Measurements from ENCODE around the gene NTM.

- TF ChIP-seq CTCF (IDR thresholded peaks at IDR 0.05) (no peak), POLR2A (IDR thresholded peaks at IDR 0.05) (no peak), EP300 (IDR thresholded peaks at IDR 0.05) (no peak), POLR2AphosphoS5 (IDR thresholded peaks at IDR 0.05) (no peak)
Observed at GRCh38 chr11:131923309-131923708, 552.9 kb downstream of the NTM start.
